H1 (cell line): ENCODE results near the gene CACNB2. TPM values are rescaled to one million over a fixed set of nuclear protein-coding genes. Genes with fewer than 3 reads are reported as not detected.

Experiments
- CTCF ChIA-PET: fragments of 300-600 bp; sonication (Branson Sonifier 250); formaldehyde crosslinking; loops from one replicate; lab custom pipeline; 2021; ENCODE audit not compliant: partially characterized antibody; lab: Charles Lee
- POLR2A ChIA-PET: fragments of 300-600 bp; sonication (Branson Sonifier 250); formaldehyde crosslinking; loops from one replicate; lab custom pipeline; 2021; ENCODE audit warnings: inconsistent platforms; ENCODE audit not compliant: partially characterized antibody; lab: Charles Lee
- DNase-seq, 2 experiments: peaks; one replicate each; pipeline versions ENCODE4 v3.0.0 to v3.0.0-alpha.2; 2010 to 2022; ENCODE audit warnings: low spot score in 2 of 2, low read depth in 1 of 2, mixed read lengths in 1 of 2
- FAIRE-seq: peaks from 2 replicates; lab custom pipeline; 2011; peaks lifted over from hg19 to GRCh38; lab: Jason Lieb, UNC
- H2AFZ ChIP-seq: 2 replicates; pipeline ENCODE4 v1.8.1; 2012; ENCODE audit warnings: low read length, inconsistent platforms
- H2AK5ac ChIP-seq: 2 replicates; pipeline ENCODE4 v1.6.1; 2013; ENCODE audit warnings: low read depth, low read length
- H2BK120ac ChIP-seq: replicated peaks from 2 replicates; pipeline ENCODE3; 2013; ENCODE audit warnings: low read depth, low read length, inconsistent platforms
- H2BK12ac ChIP-seq: 2 replicates; pipeline ENCODE4 v1.6.1; 2013; ENCODE audit warnings: low read depth, low read length
- H2BK15ac ChIP-seq: 2 replicates; pipeline ENCODE4 v1.6.1; 2013; ENCODE audit warnings: low read length
- H2BK20ac ChIP-seq: 2 replicates; pipeline ENCODE4 v1.6.1; 2013; ENCODE audit warnings: low read length
- H2BK5ac ChIP-seq: 2 replicates; pipeline ENCODE4 v1.6.1; 2013; ENCODE audit warnings: low read depth, low read length
- H3K14ac ChIP-seq: 2 replicates; pipeline ENCODE4 v1.6.1; 2013; ENCODE audit warnings: inconsistent platforms; ENCODE audit not compliant: insufficient read length
- H3K18ac ChIP-seq: 2 replicates; pipeline ENCODE4 v1.6.1; 2013; ENCODE audit warnings: low read length; ENCODE audit errors: extremely low read depth
- H3K23ac ChIP-seq: 2 replicates; pipeline ENCODE4 v1.6.1; 2013; ENCODE audit warnings: inconsistent platforms; ENCODE audit not compliant: insufficient read length
- H3K23me2 ChIP-seq: 2 replicates; pipeline ENCODE4 v1.6.1; 2013; ENCODE audit warnings: low read depth, low read length
- H3K27ac ChIP-seq: 2 replicates; pipeline ENCODE4 v1.6.1; 2011; ENCODE audit warnings: low read depth, low read length, inconsistent platforms
- H3K27me3 ChIP-seq, 4 experiments: replicated peaks in 1 of 4; 1 replicate in 1 of 4; 2 replicates in 3 of 4; pipeline versions ENCODE4 v1.6.1 to v1.8.1; 2011 to 2013; ENCODE audit warnings: low read length in 3 of 4, mild to moderate bottlenecking in 3 of 4, inconsistent platforms in 2 of 4, mixed read lengths in 2 of 4, moderate library complexity in 1 of 4; ENCODE audit not compliant: control insufficient read depth in 3 of 4, insufficient read depth in 3 of 4; ENCODE audit errors: extremely low read depth in 1 of 4
- H3K36me3 ChIP-seq, 4 experiments: 2 replicates each; pipeline versions ENCODE4 v1.6.1 to v1.8.1; 2011 to 2013; ENCODE audit warnings: mild to moderate bottlenecking in 4 of 4, low read length in 3 of 4, moderate library complexity in 2 of 4, control low read depth in 1 of 4, inconsistent platforms in 1 of 4; ENCODE audit not compliant: insufficient read depth in 4 of 4, control insufficient read depth in 2 of 4
- H3K4ac ChIP-seq: replicated peaks from 2 replicates; pipeline ENCODE3; 2013; ENCODE audit warnings: low read length, low read depth, mixed read lengths, inconsistent platforms; ENCODE audit not compliant: insufficient read length
- H3K4me1 ChIP-seq, 4 experiments: replicated peaks in 1 of 4; 1 replicate in 1 of 4; 2 replicates in 3 of 4; pipeline versions ENCODE4 v1.6.1 to v1.8.1; 2011 to 2013; ENCODE audit warnings: low read length in 3 of 4, inconsistent platforms in 2 of 4, mixed read lengths in 1 of 4; ENCODE audit not compliant: insufficient read depth in 4 of 4, control insufficient read depth in 3 of 4
- H3K4me2 ChIP-seq, 2 experiments: 2 replicates each; pipeline versions ENCODE4 v1.6.1 to v1.8.1; 2011 to 2013; ENCODE audit warnings: low read depth in 2 of 2, low read length in 2 of 2, control low read depth in 1 of 2, inconsistent platforms in 1 of 2, mild to moderate bottlenecking in 1 of 2; ENCODE audit not compliant: insufficient read depth in 1 of 2
- H3K4me3 ChIP-seq, 4 experiments: fragments of 200-600, 300-600 bp in 1 of 4; sonication (generic), shearing (Covaris generic), sonication (Bioruptor Twin) in 1 of 4; 2 replicates each; pipeline versions ENCODE4 v1.5.1 to v1.8.1; 2011 to 2016; ENCODE audit warnings: low read length in 4 of 4, low read depth in 3 of 4, control low read depth in 2 of 4, inconsistent platforms in 2 of 4, mild to moderate bottlenecking in 2 of 4, mixed read lengths in 1 of 4, moderate library complexity in 1 of 4; ENCODE audit not compliant: insufficient read depth in 2 of 4; ENCODE audit errors: extremely low read depth in 1 of 4
- H3K56ac ChIP-seq: replicated peaks from 2 replicates; pipeline ENCODE3; 2013; ENCODE audit warnings: low read depth, mild to moderate bottlenecking, mixed read lengths, low read length, inconsistent platforms; ENCODE audit not compliant: insufficient read length
- H3K79me1 ChIP-seq: 2 replicates; pipeline ENCODE4 v1.6.1; 2013; ENCODE audit warnings: low read depth, low read length, control low read depth
- H3K79me2 ChIP-seq, 2 experiments: 2 replicates each; pipeline versions ENCODE4 v1.6.1 to v1.8.1; 2012 to 2013; ENCODE audit warnings: low read length in 2 of 2, mild to moderate bottlenecking in 2 of 2, inconsistent platforms in 1 of 2; ENCODE audit not compliant: insufficient read depth in 2 of 2, control insufficient read depth in 1 of 2
- H3K9ac ChIP-seq, 4 experiments: replicated peaks in 1 of 4; 1 replicate in 1 of 4; 2 replicates in 3 of 4; pipeline versions ENCODE4 v1.6.1 to v1.8.1; 2011 to 2013; ENCODE audit warnings: low read depth in 3 of 4, low read length in 3 of 4, control low read depth in 2 of 4, mild to moderate bottlenecking in 2 of 4, moderate library complexity in 2 of 4, inconsistent platforms in 1 of 4; ENCODE audit errors: extremely low read depth in 1 of 4
- H3K9me3 ChIP-seq, 2 experiments: 2 replicates each; pipeline versions ENCODE4 v1.6.1 to v1.8.1; 2012 to 2013; ENCODE audit warnings: mild to moderate bottlenecking in 2 of 2, moderate library complexity in 2 of 2, control low read depth in 1 of 2, inconsistent platforms in 1 of 2, low read depth in 1 of 2, low read length in 1 of 2, mixed read lengths in 1 of 2; ENCODE audit not compliant: insufficient read depth in 2 of 2
- H4K20me1 ChIP-seq, 2 experiments: replicated peaks in 1 of 2; 2 replicates each; pipeline versions ENCODE3 to v1.8.1; 2011 to 2013; ENCODE audit warnings: inconsistent platforms in 2 of 2, low read length in 2 of 2, mild to moderate bottlenecking in 1 of 2; ENCODE audit not compliant: insufficient read depth in 2 of 2, control insufficient read depth in 1 of 2
- H4K5ac ChIP-seq: 2 replicates; pipeline ENCODE4 v1.6.1; 2013; ENCODE audit warnings: low read length, low read depth, mixed read lengths, inconsistent platforms; ENCODE audit not compliant: insufficient read length
- H4K8ac ChIP-seq: 2 replicates; pipeline ENCODE4 v1.8.0; 2013; ENCODE audit warnings: mild to moderate bottlenecking, moderate library complexity, low read length, inconsistent platforms; ENCODE audit not compliant: insufficient read depth; ENCODE audit errors: extremely low read depth
- H4K91ac ChIP-seq: replicated peaks from 2 replicates; pipeline ENCODE3; 2013; ENCODE audit warnings: low read length, mixed read lengths, inconsistent platforms; ENCODE audit not compliant: insufficient read length
- POLR2A ChIP-seq, 2 experiments: IDR thresholded peaks; 1 replicate in 1 of 2; 2 replicates in 1 of 2; pipeline ENCODE4 v1.6.1; 2011; ENCODE audit warnings: low read depth in 2 of 2, low read length in 2 of 2, mild to moderate bottlenecking in 2 of 2; ENCODE audit errors: control extremely low read depth in 1 of 2
- WGBS, 2 experiments: shearing (Covaris generic) in 1 of 2; methylation state at CpG; one replicate each; pipeline versions ENCODE4 v1.1.6 to v1.1.7; 2013 to 2015; ENCODE audit warnings: low lambda C conversion rate in 2 of 2, mixed read lengths in 2 of 2, inconsistent platforms in 1 of 2, low coverage in 1 of 2, missing lambda C conversion rate in 1 of 2; ENCODE audit not compliant: insufficient replicate concordance in 2 of 2, insufficient coverage in 1 of 2, insufficient read length in 1 of 2; ENCODE audit errors: extremely low coverage in 1 of 2, missing lambda C conversion rate in 1 of 2; 5-methylcytosine and 5-hydroxymethylcytosine counted together
- polyA plus RNA-seq, 7 experiments: library from polyadenylated mRNA; depleted of rRNA in 3 of 7; stranded (reverse) in 5 of 7; unstranded in 2 of 7; fragments of >200 nt in 5 of 7; fragments of 200-250 nt in 2 of 7; gene quantifications; 1 replicate in 5 of 7; 2 replicates in 1 of 7; 4 replicates in 1 of 7; pipeline versions ENCODE4 v1.2.1 to v1.2.3, GENCODE V29; 2011 to 2013; ENCODE audit warnings: missing spikeins in 2 of 7, mixed read lengths in 2 of 7
- total RNA-seq: library from RNA; stranded (reverse); fragmentation: NEBNext Ultra II Directional; extraction: Animal tissue kit (Norgen Biotek cat#: 25700); gene quantifications from 2 replicates; pipeline ENCODE4 v1.2.1, GENCODE V29; 2021

Gene CACNB2
- total and polyA plus RNA-seq, 2 of the 8 experiments (the other 6 are each of a cell fraction or from before 2014, with no cell fraction given): 2.4 to 3.2 TPM

DNA sequence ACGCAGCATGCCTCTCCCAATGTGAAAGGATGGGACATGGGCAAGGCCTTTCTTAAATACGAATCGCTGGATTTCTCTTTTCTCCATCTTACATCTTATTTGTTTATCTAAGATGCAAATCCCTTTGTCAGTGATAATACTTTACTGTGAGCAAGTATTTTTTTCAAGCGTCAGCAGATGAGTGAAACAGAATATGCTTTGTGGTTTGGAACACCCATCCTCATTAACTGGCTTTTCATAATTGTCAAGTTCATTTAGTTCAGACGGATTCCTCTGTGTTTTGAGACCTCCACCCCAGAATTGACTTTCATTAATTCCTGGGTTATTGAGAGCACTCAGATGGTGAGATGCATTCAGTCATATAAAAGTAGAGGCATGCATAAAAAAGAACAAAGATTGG lies 361.4 kb downstream of the CACNB2 start:
- Histone ChIP-seq H2BK20ac (no peak overlapping the region), H3K9me3 (no peaks in the 10 kb centered on the region), H3K4me1 (peaks cover 0 to 5% (median 1%) of the 10 kb centered on the region in 4 experiments; a peak in 2 of 7 replicates), H3K23me2 (no peaks in the 10 kb centered on the region), H2AFZ (no peak overlapping the region), H4K20me1 (no peaks in the 10 kb centered on the region), H3K23ac (no peak overlapping the region), H4K5ac (no peak overlapping the region), H3K27ac (no peak overlapping the region), H2BK5ac (no peak overlapping the region), H3K4me3 (no peak overlapping the region), H3K79me2 (no peaks in the 10 kb centered on the region), H3K79me1 (no peaks in the 10 kb centered on the region), H4K8ac (no peak overlapping the region), H2BK120ac (no peak overlapping the region), H3K14ac (no peak overlapping the region), H2BK15ac (no peak overlapping the region), H3K18ac (no peak overlapping the region), H3K4ac (no peak overlapping the region), H3K36me3 (no peaks in the 10 kb centered on the region), H3K9ac (no peak overlapping the region), H4K91ac (no peak overlapping the region), H3K4me2 (no peak overlapping the region), H2AK5ac (no peak overlapping the region), H3K56ac (no peak overlapping the region), H2BK12ac (no peak overlapping the region), H3K27me3 (no peaks in the 10 kb centered on the region)
- TF ChIP-seq POLR2A (IDR thresholded peaks at IDR 0.05; ENCODE audit: control extremely low read depth in 1 of 2, low read depth in 2 of 2, low read length in 2 of 2): no peak
- FAIRE-seq: no peak
- CTCF ChIA-PET: interaction anchor here (1.0 kb wide), 1 partner anchor 27 kb away, joined by 3 read pairs; no protein-coding TSS in a partner anchor
- POLR2A ChIA-PET: no interaction called here
- DNase-seq: no peak
- WGBS, 2 experiments: 78% methylated on average over 5 of the region's 5 CpGs; no CpG with 5 or more reads in 1 of the 2 experiments
